ENCODE data around the gene OBSCN.

The OBSCN gene

DNA sequence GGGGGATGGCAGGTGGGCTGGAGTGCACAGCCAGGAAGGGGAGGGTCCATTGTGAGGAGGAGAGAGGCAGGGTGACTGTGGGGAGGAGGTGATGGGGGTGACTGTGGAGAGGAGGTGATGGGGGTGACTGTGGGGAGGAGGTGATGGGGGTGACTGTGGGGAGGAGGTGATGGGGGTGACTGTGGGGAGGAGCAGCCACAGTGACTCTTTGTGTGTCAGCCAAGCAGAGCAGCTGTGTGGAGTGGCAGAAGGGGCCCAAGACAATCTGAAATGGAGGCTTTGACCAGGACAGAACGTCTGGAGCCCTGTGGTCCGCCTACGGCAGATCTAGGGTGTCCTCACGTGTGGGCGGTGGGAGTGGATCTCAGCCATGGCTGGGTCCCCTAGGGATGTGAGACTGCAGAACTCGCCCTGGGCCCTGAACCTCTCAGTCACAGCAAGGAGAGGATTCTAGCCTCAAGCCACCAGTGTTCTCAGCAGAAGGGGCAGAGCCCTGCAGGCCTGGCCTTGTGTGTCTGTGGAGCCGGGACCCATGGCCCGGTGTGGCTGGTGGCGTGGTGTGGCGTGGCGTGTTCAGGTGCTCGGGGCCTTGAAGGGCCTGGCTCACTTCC, 81.5 kb downstream of the OBSCN start:
- DNase-seq (ENCODE audit: low read depth, low spot score) = no peak

- DNase-seq (ENCODE audit: low read depth, low spot score) = no peak
Measured at GRCh38 chr1:228289996-228290881, 82.4 kb downstream of the OBSCN start.

DNA sequence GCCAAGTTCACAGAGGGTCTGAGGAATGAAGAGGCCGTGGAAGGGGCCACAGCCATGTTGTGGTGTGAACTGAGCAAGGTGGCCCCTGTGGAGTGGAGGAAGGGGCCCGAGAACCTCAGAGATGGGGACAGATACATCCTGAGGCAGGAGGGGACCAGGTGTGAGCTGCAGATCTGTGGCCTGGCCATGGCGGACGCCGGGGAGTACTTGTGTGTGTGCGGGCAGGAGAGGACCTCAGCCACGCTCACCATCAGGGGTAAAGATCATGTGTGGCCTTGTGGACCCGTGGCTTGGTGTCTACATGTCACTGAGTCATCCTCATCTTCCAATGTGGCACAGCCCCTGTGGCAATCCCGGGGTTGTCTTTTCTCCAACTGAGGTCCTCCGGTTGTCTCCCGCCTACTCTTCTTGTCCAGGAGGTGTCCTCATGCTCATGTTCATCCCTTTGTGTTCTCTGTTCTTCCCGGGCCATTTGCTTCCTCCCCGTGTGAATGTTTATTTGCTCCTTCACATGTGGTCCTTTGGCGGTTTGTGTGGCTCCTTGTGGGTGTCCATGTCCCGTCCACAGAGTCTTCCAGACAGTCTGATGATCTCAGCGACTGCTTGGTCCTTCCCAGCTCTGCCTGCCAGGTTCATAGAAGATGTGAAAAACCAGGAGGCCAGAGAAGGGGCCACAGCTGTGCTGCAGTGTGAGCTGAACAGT, 84.2 kb downstream of the OBSCN start:
- no peak for DNase-seq (ENCODE audit: low read depth, low spot score)

- DNase-seq (ENCODE audit: low read depth, low spot score) = no peak
Measured at GRCh38 chr1:228292609-228292911, 84.7 kb downstream of the OBSCN start.

- DNase-seq (ENCODE audit: low read depth, low spot score) = no peak
Measured at GRCh38 chr1:228293393-228293792, 85.5 kb downstream of the OBSCN start.

DNA sequence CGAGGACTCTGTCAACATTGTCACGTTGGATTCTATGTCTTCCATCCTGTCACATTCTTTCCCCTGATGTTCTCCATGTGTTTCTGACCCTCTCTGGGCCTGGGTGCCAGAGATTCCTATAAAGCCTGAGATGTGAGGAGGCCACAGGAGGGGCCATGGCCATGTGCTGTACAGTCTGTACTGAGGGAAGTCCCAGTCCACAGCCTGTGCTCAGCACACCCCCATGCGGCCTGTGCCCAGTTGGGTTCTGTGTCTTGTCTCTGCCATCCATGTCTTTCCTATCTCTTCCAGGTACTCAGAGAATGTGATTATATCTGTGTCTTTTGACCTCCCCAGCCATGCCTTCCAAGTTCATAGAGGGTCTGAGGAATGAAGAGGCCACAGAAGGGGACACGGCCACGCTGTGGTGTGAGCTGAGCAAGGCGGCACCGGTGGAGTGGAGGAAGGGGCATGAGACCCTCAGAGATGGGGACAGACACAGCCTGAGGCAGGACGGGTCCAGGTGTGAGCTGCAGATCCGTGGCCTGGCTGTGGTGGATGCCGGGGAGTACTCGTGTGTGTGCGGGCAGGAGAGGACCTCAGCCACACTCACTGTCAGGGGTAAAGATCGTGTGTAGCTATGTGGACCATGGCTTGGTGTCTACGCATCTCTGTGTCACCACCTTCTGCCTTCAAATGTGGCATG, 86.1 kb downstream of the OBSCN start:
- DNase-seq (ENCODE audit: low read depth, low spot score) = no peak

DNA sequence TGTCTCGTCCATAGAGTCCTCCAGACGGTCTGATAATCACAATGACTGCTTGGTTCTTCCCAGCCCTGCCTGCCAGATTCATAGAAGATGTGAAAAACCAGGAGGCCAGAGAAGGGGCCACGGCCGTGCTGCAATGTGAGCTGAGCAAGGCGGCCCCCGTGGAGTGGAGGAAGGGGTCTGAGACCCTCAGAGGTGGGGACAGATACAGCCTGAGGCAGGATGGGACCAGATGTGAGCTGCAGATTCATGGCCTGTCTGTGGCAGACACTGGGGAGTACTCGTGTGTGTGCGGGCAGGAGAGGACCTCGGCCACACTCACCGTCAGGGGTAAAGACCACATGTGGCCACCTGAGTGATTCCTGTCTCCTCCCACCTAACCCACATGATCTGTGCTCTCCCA, 86.9 kb downstream of the OBSCN start:
- DNase-seq (ENCODE audit: low read depth, low spot score) = no peak

DNA sequence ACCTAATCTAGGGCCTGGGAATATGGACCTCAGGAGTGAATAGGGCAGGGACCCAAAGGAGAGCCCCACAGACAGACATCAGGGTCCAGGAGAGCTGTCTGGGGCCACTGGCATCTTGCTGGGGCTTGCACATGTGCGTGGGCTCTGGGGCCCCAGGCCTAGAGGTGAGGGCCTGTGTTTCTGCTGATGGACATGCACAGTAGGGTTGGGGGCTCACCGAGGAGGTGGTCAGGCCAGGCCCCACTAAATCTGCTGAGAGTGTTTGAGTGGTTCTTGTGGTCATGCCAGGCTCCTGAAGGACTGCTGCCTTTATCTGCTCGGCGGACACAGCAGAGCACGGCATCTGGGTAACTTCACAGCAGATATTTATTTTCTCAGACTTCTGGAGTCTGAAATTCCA, 87.4 kb downstream of the OBSCN start:
- no peak for DNase-seq (ENCODE audit: low read depth, low spot score)

DNA sequence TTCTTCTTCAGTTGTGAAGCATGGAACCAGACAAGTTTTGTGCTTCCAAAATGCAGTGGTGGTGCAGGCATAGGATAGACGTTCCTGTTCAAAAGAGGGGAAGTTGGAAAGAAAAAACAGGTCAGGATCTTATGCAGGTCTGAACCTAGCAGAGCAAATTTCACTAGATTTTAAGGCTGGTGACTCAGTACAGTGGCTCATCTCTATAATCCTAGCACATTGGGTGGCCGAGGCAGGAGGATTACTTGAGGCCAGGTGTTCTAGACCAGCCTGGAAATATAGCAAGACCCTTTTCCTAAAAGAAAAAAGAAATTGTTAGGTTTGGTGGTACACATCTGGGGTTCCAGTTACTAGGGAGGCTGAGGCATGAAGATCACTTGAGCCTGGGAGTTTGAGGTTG, 88.1 kb downstream of the OBSCN start:
- no peak for DNase-seq (ENCODE audit: low read depth, low spot score)

GRCh38 chr1:228297242-228297641, 89.4 kb downstream of the OBSCN start:
- DNase-seq (ENCODE audit: low read depth, low spot score) = no peak

GRCh38 chr1:228297822-228298221, 90.0 kb downstream of the OBSCN start:
- DNase-seq (ENCODE audit: low read depth, low spot score) = no peak

- no peak for DNase-seq (ENCODE audit: low read depth, low spot score)
Measured at GRCh38 chr1:228298471-228298870, 90.6 kb downstream of the OBSCN start.

DNA sequence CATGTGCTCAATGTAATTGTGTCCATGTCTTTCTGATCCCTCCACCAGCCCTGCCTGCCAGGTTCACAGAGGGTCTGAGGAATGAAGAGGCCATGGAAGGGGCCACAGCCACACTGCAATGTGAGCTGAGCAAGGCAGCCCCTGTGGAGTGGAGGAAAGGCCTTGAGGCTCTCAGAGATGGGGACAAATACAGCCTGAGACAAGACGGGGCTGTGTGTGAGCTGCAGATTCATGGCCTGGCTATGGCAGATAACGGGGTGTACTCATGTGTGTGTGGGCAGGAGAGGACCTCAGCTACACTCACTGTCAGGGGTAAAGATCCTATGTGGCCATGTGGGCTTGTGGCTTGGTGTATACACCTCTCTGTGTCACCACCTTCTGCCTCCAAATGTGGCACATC, 91.4 kb downstream of the OBSCN start:
- no peak for DNase-seq (ENCODE audit: low read depth, low spot score)

- DNase-seq (ENCODE audit: low read depth, low spot score) = no peak
Measured at GRCh38 chr1:228299901-228300300, 92.1 kb downstream of the OBSCN start.

- no peak for DNase-seq (ENCODE audit: low read depth, low spot score)
Measured at GRCh38 chr1:228302086-228302485, 94.2 kb downstream of the OBSCN start.

GRCh38 chr1:228303596-228303995, 95.8 kb downstream of the OBSCN start:
- no peak for DNase-seq (ENCODE audit: low read depth, low spot score)

DNA sequence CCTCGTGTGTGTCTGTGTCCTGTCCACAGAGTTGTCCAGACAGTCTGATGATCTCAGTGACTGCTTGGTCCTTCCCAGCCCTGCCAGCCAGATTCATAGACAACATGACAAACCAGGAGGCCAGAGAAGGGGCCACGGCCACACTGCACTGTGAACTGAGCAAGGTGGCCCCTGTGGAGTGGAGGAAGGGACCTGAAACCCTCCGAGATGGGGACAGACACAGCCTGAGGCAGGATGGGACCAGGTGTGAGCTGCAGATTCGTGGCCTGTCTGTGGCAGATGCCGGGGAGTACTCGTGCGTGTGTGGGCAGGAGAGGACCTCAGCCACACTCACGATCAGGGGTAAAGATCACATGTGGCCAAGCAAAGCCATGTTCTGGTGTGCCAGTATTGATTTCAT, 96.4 kb downstream of the OBSCN start:
- DNase-seq (ENCODE audit: low read depth, low spot score) = no peak

DNA sequence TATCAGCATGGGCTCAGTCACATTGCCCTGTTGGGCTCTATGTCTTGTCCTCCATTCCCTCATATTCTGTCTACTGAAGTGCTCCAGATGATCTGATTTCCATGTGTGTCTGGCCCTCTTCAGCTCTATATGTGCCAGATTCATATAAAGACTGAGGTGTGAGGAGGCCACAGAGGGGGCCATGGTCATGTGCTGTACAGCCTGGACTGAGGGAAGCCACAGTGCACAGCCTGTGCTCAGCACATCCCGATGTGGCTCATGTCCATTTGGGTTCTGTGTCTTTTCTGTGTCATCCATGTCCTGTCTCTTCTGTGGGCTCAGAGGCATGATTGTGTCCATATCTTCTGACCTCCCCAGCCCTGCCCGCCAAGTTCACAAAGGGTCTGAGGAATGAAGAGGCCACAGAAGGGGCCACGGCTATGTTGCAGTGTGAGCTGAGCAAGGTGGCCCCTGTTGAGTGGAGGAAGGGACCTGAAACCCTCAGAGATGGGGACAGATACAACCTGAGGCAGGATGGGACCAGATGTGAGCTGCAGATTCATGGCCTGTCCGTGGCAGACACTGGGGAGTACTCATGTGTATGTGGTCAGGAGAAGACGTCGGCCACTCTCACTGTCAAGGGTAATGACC, 97.0 kb downstream of the OBSCN start:
- DNase-seq (ENCODE audit: low read depth, low spot score) = no peak

DNA sequence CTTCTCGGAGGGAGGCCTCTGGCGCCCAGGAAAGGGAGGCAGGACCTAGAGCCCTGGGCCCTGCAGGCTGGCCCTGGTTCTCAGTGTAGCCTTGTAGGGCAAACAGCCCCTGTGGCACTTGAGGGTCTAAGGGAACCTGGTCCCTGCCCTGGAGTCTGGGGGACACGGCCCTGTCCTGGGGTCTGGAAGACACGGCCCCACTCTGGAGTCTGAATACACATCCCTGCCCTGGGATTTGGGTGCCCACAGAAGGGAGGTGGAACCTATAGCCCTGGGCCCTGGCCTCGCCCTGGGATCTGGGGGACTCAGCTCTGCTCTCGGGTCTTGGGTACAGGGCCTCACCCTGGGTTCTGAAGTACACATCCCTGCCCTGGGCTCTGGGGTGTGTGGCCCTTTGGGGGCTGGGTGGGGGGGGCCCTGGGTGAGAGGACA, 97.9 kb downstream of the OBSCN start:
- DNase-seq (ENCODE audit: low read depth, low spot score) = no peak

DNA sequence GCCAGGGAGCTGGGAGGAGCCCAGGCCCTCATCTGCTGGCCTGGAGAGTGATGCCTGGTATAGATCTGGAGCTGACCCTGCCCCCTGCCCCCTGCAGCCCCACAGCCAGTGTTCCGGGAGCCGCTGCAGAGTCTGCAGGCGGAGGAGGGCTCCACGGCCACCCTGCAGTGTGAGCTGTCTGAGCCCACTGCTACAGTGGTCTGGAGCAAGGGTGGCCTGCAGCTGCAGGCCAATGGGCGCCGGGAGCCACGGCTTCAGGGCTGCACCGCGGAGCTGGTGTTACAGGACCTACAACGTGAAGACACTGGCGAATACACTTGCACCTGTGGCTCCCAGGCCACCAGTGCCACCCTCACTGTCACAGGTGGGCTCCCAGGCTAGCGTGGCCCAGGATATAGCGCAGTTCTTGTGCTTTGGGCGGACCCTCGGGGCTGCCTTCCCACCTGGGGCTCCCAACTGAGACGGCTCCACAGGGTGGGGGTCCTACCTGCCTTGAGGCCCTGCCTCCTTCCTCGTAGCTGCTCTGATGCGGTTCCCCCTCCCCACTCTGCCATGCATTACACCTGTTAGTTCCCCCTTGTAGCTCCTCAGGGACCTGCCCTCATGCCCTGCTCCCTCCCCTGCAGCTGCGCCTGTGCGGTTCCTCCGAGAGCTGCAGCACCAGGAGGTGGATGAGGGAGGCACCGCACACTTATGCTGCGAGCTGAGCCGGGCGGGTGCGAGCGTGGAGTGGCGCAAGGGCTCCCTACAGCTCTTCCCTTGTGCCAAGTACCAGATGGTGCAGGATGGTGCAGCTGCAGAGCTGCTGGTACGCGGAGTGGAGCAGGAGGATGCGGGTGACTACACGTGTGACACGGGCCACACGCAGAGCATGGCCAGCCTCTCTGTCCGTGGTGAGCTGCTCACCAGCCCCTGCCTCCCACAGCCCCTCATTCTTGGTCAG, 98.7 kb downstream of the OBSCN start:
- DNase-seq (ENCODE audit: low read depth, low spot score) = no peak
